PC-3 (cell line): ENCODE results near the gene NKX6-1.

Experiments used
- CTCF ChIP-seq: fragments of 300-600 bp; sonication (generic); conservative IDR thresholded peaks from 2 replicates; pipeline ENCODE4 v1.5.1; 2017; ENCODE audit warnings: antibody characterized with exemption, low read depth, mild to moderate bottlenecking, low read length
- EZH2 ChIP-seq: fragments of 300-600 bp; sonication (generic); IDR thresholded peaks from one replicate; pipeline ENCODE4 v1.6.1; 2017; ENCODE audit warnings: antibody characterized with exemption, mild to moderate bottlenecking, low read length; ENCODE audit not compliant: unreplicated experiment

- TF ChIP-seq CTCF (no peak), EZH2 (no peak)
Measured at GRCh38 chr4:84494531-84494930, 4.6 kb downstream of the NKX6-1 start.
